OCI-LY3 (cell line): Measurements from ENCODE around the gene FBRSL1.

ENCODE experiments used
- CTCF ChIP-seq: fragments of 200-600, 300-600 bp; sonication (generic); IDR thresholded peaks from 2 replicates; pipeline ENCODE4 v1.5.1; 2014; ENCODE audit warnings: antibody characterized with exemption, low read length, low read depth
- EZH2phosphoT487 ChIP-seq: fragments of 200-600 bp; shearing (Covaris generic); IDR thresholded peaks from 2 replicates; pipeline ENCODE4 v1.6.1; 2018; ENCODE audit warnings: antibody characterized with exemption, mixed run types, low read depth

GRCh38 chr12:132484183-132484890 lies 5.6 kb upstream of the FBRSL1 start:
- TF ChIP-seq CTCF (no peak), EZH2phosphoT487 (no peak)
